Kidney epithelial cell (primary cell): Measurements from ENCODE around the gene COL26A1. TPM values are rescaled to one million over a fixed set of nuclear protein-coding genes. Genes with fewer than 3 reads are reported as not detected.

Source experiments
- DNase-seq: peaks from one replicate; pipeline ENCODE4 v3.0.0-alpha.2; 2010; ENCODE audit warnings: low read depth
- H3K27me3 ChIP-seq: 2 replicates; pipeline ENCODE4 v1.6.0; 2011; ENCODE audit warnings: low read length; ENCODE audit not compliant: control insufficient read depth, insufficient read depth
- H3K36me3 ChIP-seq: 2 replicates; pipeline ENCODE4 v1.5.1; 2011; ENCODE audit warnings: low read length; ENCODE audit not compliant: control insufficient read depth, insufficient read depth
- H3K4me3 ChIP-seq: 2 replicates; pipeline ENCODE4 v1.5.1; 2011; ENCODE audit warnings: low read depth, mild to moderate bottlenecking, control low read depth, low read length
- CTCF ChIP-seq: IDR thresholded peaks from 2 replicates; pipeline ENCODE4 v1.5.1; 2011; ENCODE audit warnings: mild to moderate bottlenecking, moderate library complexity, low read length, control low read depth, inconsistent platforms; ENCODE audit not compliant: insufficient read depth, poor library complexity, severe bottlenecking
- total RNA-seq: library from RNA; depleted of rRNA; stranded (reverse); fragments of >200 nt; gene quantifications from 2 replicates; pipeline ENCODE4 v1.2.3, GENCODE V29; 2015

COL26A1 gene
- total RNA-seq, 1 donor from 2014 or later: 0.42 TPM

GRCh38 chr7:101545441-101546190 is 182.9 kb downstream of the COL26A1 start:
- no peaks in the 10 kb centered on the region for H3K36me3 ChIP-seq
- no peak for DNase-seq
- no peak overlapping the region for H3K4me3 ChIP-seq
- TF ChIP-seq CTCF: no peak
- H3K27me3 ChIP-seq: no peaks in the 10 kb centered on the region

GRCh38 chr7:101546308-101546936 is 183.7 kb downstream of the COL26A1 start:
- TF ChIP-seq CTCF: no peak
- DNase-seq: no peak
- Histone ChIP-seq H3K4me3 (no peak overlapping the region), H3K36me3 (no peaks in the 10 kb centered on the region), H3K27me3 (no peaks in the 10 kb centered on the region)

- Histone ChIP-seq H3K27me3 (no peaks in the 10 kb centered on the region), H3K36me3 (no peaks in the 10 kb centered on the region), H3K4me3 (no peak overlapping the region)
- TF ChIP-seq CTCF: no peak
- DNase-seq: no peak
These were observed 184.6 kb downstream of the COL26A1 start for GRCh38 chr7:101547022-101547915.

GRCh38 chr7:101547916-101548661 is 185.4 kb downstream of the COL26A1 start:
- no peak for TF ChIP-seq CTCF
- Histone ChIP-seq H3K27me3 (peaks cover 2% of the 10 kb centered on the region), H3K36me3 (no peaks in the 10 kb centered on the region), H3K4me3 (no peak overlapping the region)
- DNase-seq: no peak

GRCh38 chr7:101549734-101550133 is 187.1 kb downstream of the COL26A1 start:
- Histone ChIP-seq H3K27me3 (peaks cover 14% of the 10 kb centered on the region), H3K36me3 (no peaks in the 10 kb centered on the region), H3K4me3 (no peak overlapping the region)
- no peak for DNase-seq
- no peak for TF ChIP-seq CTCF
